Activated CD4-positive, CD25-positive, alpha-beta regulatory T cell treated with anti-CD3 and anti-CD28 coated beads, Interleukin-2, amount 50 U/mL, for 72 hours (primary cell): ENCODE results near the gene DSCAML1.

Experiments used
- DNase-seq: peaks from one replicate; pipeline ENCODE4 v3.0.0; 2021

DSCAML1 gene

DNA sequence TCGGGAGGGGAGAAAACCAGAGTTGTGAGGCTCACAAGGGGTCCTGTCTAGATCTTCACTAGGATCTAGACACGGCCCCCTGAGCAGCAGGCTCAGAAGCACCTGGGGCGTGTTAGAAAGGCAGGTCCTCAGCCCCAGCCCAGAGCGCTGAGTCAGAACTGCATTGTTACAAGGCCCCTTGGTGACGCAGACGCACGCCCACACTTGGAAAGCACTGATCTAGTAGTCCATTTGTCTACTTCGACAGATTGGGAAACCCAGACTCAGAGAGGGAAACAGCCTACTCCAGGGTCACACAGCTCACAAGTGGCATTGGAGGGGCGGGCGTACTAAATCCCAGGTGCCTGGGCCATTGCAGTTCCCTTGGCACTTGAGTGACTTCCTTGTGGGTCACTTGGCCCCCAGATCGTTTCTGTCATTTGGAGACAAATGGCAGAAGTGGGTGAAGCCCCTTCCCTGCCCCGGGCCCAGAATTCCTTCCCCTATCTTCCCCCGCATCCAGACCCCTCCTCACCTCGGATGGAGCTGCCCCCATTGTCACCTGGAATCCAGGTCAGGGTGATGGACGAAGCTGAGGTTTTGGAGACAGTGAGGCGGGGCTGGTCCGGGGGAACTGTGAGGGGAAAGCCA lies 358.5 kb downstream of the DSCAML1 start:
- DNase-seq, result no peak

DNA sequence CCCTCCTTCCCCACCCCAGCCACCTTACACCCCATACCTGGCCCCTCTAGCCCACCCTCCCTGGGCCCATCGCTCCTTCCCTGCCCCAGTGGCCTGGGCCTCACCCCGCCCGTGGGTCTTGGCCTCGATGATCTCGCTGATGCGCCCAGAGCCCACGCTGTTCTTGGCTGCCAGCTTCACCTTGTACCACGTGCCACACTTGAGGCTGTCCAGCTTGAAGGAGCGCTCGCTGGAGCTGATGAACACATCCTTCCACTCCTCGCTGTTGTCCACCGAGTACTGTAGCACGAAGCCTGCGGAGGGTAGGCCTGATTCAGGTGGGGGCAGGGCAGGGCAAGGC lies 359.3 kb downstream of the DSCAML1 start:
- DNase-seq, result no peak

DNA sequence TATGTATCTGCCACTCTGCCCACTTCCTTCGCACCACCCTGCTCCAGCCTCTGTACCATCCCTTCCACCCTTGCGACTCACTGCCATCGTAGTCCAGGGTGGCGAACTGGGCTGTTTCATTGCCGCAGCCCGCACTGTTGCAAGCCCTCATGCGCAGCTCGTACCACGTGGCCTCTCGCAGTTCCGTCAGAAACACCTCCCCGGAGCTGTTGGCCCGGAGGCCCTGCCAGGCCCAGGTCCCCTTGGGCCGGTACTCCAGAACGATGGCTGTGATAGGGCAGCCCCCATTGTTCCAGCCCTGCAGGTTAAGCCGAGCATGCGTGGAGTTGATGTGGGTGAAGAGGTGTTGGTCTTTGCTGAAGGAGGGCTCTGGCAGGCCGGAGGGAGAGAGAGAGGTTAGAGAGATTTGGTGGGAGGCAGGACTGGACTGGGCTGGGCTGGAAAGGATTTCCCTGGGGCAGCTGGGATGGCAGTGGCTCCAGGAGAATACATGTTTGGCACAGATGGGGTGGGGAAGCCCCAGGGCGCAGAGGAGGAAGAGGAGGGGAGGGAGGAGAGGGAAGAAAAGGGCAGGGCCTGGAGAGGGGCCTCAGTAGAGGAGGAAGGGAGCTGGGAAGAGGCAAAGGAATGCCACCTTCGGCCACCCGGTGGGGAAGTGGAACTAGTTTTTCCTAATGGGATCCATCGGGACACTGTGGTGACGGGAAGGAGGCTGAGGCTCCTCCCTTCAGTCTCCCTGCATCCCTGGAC lies 359.8 kb downstream of the DSCAML1 start:
- no peak for DNase-seq

DNA sequence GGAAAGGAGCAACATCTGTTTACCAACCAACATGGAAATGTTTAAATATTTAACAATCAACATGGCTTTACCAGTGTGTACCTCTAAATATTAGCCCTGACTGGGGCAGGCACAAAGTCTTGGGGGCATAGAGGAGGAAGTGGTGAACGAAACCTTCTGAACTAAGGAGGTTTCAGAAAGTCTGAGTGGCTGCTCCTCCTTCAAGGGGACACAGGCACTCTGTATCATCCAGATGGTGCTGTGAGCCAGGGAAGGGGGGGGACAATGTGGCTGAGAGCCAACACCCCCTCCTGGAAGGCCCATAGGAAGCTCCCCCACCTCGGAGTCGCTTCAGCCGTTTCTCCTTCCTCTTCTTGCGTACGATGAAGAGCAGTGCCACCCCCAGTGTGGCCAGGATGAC lies 361.7 kb downstream of the DSCAML1 start:
- DNase-seq, result no peak

DNA sequence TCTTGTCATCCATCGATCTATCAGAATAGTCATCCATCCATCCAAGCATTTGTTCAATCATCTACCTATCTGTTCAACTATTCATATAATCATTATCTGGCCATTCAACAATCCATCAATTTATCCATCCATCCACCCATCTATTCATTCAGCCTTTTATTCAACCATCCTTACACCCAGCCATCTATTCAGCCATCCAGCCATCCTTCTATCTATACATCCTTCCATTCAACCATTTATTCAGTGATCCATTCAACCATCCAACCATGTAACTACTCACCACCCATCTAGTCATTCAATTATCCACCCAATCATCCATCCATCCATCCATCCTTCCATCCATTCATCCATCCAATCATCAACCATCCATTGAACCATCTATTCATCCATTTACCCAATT lies 362.5 kb downstream of the DSCAML1 start:
- no peak for DNase-seq

DNA sequence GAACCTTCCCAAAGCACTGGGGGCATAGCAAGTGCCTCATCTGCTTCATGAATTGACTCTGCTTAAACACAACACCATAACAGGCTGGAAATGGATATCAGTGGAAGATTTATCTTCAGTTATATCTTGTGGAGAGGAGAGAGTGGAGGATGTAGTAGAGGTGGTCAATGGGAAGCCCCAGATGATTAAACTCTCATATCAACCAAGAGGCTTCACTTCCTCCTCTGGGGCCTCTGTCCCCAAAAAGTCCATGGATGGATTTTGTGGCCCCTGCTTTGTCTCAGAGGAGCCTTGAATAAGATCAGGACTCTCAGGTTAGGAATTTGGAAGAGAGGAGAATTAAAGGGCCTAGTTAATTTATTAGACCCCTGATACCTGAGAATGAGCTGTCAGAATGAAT lies 363.3 kb downstream of the DSCAML1 start:
- no peak for DNase-seq

DNA sequence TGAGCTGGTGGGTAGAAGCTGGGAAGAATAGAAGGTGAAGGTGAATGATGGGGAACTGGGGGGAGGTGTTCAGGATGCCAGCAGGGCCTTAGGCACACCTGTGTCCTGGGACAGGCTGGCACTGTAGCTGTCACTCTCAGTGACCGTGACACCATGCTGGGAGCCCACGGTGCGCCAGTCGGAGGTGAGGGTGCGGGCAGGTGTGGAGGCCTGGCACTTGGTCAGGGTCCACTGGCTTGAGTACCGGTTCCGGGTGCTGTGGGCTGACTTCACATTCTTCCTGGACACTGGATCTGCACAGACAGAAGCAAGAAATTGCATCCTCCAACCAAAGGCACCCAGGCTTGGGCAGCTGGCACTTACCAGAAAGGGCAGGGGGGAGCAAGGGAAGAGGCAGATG lies 365.6 kb downstream of the DSCAML1 start:
- no peak for DNase-seq

DNA sequence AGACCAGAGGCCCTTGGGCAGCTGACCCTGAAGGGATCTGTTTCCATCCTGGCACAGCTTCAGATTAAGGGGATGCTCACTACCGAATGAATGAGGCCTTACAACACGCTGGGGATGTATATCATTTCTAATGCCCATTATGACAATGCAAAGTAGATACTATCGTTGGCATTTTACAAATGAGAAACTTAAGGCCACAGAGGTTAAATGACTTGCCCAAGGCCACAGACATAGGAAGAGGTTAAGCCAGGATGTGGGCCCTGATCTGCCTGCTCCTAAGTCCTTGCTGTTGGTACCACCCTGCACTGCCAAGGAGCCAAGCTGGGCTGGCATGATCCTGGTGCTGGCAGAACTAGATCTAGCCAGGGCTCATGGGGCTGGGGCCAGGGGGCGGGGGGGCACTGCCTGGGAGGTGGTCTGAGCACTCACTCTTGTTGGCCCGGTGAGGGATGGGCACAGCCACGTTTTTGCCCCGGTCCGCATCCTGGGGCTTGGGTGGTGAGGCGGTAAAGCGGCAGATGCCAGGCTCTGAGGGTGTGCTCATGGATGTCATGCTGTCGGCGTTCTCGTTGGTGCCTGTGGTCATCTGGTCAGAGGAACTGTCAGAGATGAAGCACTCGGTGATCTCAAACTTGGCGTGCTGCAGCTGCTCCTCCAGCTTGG lies 366.6 kb downstream of the DSCAML1 start:
- no peak for DNase-seq

DNA sequence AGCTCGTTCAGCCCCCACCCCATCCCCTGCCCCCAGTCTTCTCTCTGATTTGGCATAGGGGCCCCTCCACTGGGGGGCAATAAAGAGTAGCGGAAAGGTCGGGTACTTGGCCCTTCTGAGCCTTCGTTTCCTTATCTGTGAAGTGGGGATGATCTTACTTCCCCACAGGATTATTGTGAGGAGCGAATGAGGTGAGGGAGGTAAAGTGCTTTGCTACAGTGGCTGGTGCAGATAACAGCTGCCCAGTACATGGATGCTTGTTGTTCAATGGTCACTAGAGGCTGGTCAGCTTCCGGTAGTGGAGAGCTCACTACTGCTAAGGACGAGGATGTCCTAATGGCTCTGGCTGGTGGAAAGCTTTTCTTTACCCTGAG lies 368.2 kb downstream of the DSCAML1 start:
- DNase-seq, result no peak

DNA sequence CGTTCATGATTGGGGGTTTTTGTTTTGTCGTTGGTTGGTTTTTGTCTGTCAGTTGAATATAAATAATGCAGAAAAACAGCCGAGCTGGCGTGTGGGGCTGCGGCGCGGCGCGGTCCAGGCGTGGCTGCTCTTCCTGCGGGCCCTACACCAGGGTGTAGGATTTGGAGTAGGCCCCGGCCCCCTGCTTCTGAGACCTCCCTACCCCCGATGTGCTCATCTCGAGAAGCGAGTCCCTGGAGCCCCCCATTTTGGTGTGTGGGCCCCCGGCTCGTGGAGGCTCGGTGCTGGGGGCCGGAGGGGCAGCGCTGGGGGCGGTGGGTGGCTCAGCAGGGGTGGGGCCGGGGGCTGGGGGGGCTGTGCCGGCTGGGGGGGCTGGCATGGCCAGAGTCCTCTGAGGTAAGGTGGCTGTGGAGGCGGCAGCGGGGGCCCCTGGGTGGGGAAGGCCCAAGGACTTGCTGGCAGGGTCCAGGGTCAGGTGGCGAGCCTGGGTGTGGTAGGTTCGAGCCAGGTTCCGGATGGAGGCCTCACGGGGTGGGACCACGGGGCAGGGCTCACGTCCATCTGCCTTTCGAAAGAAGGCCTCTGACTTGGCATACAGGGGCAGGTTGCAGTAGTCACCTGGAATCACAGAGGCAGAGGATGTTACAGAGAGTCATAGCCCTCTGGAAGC lies 368.7 kb downstream of the DSCAML1 start:
- DNase-seq, result no peak

DNA sequence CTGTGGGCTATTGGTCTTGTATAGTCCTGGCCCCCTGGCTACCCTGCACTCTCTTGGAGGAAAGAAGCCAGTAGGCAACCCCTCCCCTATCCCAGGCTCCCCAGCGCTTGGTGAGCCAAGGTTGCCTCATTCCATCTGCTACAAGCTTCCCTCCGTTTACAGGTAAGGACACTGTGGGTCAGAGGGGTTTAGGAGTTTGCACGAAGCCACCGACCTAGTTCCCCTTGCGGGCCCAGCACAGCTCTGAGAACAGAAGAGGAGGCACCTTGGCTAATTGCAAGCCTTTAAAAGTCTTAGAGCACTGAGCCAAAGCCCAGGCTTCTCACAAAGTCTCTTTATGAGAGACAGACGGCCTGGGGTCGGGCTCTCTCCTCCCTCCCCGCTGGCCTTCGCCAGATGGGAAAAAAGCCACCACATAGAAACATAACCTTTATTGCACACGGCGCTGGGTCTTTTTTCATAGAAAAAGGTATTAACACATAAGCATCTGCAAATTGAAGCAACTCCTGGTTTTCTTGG lies 369.6 kb downstream of the DSCAML1 start:
- no peak for DNase-seq

DNA sequence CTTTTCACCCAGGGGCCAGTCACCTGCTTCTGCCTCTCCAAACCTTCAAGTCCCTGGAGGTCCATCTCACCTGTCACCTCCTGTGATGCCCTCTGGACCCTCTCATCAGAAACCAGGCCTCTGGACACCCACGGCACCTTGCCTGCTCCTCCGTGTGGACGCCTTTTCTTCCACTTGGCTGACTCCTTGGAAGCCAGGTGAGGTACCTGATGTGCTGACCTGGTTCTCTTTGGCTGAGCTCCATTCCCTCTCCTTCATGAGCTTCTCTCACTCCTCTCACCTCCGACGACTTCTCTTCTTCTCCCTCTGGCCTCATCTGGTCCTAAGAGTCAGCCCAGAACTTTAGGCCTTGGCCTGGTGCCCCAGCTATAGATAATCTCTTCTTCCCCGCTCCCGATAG lies 370.1 kb downstream of the DSCAML1 start:
- DNase-seq, result no peak

DNA sequence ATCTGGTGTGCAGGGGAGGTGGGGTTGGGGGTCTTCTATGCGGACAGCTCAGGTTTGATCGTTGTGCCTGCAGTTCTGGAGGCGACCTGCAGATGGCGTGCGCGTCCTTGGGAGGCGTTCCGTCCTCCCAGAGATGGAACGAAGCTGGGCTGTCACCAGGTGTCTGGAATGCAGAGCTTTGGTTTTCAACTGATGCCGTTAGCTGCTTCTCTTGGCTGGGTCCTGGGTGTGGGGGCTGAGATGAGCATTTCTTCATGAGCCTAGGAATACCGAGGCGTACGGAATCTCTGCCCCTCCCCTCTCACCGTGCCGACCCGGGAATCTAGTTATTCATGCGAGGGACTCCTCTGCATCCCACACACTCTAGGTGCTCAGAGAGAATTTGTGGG lies 370.7 kb downstream of the DSCAML1 start:
- DNase-seq, result peak; percentile 80

DNA sequence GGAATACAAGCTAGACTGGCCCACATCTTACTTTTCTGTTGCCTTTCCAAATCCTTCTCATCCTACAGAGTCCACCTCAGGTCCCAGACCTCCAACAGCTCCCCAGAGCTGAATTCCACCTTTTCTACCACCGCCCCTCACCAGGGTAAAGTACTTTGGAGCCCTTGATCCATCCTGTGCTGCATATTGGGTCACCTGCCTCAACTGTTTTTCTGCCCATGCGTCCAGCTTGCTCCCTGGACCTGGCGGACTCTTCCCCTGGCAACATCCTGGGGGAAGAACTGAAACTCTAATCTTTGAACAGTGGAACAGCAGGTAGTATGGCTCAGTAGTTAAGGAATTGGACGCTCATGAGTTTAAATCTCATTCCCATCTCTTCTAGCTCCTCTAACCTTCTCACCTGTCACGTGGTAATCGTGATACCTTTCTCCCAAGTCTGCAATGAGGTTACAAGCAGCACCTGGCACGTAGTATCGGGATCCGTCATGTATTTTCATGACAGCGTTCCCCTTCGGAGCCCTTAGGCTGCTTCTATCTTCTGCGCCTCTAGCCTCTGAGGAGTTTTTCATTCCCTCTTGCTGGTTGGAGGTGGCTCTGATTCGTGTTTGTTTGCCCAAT lies 371.2 kb downstream of the DSCAML1 start:
- no peak for DNase-seq

DNA sequence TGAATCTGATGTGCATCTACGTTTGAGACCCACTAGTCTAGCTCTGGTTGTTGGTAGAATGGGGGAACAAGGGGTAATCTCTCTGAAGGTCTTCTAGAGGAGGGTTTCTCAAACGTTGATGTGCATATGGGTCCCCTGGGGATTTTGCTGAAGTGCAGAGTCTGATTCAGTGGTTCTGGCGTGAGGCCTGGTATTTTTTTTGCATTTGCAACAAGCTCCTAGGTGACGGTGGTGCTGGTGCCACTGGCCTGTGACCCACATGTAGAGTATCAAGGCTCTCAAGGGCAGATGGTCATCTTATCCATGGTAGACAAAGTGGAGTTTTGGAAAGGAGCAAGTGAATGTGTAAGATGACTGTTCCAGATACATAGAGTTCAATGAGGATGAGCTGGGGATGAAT lies 372.2 kb downstream of the DSCAML1 start:
- DNase-seq, result no peak

DNA sequence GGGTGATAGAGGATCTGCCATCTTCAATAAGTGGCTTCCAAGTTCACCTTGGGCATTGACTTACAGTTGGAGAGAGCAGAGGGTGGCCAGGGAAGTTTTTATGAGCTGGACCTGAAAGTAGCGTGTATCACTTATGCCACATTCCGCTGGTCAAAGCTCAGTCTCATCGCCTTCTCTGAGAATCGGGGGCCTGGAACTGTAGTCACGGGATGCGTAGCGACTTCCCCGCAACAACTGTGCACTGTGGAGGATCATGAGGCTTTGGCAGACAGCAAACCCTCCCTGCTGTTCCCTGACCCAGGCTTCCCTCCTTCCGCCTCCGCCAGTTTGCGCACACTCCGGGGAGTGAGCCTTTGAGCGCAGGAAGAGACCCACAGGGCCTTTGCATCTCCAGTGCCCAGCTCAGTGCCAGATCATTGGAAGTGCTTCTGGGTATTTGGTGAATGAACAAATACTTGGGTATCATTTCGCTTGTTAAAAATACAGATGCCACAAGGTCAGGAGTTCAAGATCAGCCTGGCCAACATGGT lies 373.9 kb downstream of the DSCAML1 start:
- DNase-seq, result no peak

DNA sequence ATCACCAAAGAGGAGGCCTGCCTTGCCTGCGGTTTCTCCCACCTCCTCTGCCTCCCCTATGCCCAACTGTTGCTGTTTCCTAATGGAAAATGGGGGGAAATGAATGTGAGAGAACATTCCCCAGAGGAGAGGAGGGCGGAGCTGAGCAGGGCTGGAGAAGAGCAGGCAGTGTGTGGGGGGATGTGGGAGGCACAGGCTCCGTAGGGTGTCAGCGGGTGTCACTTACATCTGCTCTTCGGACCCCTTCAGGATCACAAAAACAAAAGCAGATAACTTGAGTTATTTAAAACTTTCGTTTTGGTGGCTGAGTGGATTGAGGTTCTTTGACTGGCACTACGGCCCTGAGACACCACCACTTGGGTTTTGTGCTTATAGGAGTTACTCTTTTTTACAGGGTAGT lies 375.5 kb downstream of the DSCAML1 start:
- DNase-seq, result no peak

DNA sequence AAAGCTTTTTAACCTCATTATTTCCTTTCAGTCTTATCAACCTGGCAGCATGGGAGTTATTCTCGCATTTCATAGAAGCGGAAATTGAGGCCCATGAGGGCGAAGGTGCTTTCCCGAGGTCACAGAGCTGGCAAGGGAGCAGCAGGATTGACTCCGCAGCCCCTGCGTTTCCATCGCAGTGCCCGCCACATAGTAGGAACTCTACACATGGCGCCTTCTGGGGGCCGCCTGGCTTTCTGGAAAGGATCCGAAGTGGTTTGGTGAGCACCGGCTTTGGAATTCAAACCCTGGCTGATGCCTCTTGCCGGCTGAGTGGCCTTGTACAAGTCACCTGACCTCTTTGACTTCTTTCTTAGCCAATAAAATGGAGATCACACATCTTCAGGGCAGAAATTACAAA lies 376.0 kb downstream of the DSCAML1 start:
- DNase-seq, result no peak

DNA sequence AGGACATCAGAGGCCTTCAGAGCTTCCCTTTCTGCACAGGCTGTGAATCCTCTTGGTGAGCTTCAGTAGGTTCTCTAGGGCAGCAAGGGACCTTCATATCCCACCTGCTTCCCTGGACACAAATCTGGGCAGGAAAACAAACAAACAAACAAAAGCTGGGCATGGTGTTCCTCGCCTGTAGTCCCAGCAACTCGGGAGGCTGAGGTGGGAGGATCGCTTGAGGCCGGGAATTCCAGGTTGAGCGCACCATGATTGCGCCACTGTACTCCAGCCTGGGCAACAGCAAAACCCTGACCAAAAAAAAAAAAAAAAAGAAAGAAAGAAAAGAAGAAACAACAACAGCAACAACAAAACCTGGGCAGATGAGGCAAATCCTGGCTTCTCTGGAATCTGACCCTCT lies 376.4 kb downstream of the DSCAML1 start:
- DNase-seq, result no peak

DNA sequence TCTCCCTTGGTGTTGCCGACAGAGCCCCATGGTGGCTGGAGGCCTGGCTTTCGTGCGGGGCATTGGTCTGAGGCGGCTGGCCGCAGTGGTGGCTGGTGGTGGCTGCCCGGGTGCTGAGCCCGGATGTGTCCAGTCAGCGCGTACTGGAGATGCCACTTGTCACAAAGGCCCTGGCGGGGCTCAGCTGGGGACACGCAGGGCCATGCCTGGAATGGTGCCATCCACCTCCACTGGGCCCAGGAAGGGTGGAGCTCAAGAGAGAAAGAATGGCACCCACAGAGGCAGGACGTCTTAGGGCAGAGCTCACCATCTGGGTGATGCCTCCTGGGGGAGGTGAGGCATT lies 376.9 kb downstream of the DSCAML1 start:
- no peak for DNase-seq

DNA sequence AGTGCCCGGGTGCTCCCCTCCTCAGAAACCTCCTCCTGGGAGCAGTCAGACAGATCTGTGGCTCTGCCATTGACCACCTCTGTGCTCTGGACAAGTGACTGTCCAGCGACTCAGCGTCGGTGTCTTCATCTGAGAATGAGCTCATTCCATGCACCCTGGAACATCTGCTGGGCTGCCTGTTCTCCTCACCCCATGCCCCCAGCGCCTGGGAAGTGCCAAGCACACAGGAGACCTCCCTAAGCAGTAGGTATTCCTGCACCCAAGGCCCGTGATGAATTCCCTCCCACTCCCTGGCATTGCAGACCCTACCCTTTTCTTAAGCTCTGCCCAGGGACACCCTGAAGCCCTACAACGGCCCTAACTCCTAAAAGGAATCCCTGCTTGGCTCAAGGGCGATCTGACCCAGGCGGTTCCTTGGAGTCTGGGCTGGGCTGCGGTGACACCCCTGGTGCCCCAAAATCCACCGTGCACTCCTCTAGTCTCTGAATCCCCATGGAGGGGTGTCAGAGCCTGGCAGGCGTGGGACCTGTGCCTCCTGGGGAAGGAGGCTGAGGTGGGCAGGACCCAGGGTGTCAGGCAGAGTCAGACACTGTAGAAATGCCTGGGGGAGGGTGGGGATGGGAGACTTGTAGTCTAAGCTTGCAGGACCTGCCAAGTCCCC lies 377.4 kb downstream of the DSCAML1 start:
- DNase-seq, result no peak

DNA sequence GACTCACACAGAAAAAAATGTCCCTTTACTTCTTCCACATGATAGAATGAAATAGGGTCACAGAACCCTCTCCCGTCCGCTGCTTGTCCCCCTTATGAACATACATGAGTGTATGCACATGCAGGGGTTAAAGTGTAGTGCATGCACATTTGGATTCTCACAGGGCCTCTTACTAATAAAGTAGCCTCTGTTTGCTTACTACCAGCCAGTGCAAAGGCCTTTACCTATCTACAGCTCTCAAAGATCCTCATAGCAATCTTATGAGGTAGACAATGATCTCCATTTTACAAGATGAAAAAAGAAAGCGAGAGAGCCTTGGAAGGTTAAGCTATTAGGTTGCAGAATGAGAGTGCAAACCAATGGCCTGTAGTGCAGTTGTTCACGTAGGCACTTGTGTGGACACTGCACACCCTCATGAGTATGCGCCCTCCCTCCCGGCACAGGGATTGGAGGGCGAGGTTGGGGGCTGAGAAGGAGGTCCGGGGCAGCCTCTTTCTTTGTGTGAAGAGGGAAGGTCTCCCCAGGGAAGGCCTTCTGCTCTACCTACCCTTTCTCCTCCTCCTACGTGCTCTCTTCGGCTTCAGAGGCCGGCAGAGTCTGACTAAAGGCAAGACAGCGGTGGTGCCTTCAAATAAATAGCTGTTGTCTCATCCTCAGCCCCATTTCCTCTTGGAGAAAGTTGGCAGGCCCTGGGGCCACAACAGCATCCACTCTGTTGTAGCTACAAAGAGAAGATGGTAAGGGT lies 378.1 kb downstream of the DSCAML1 start:
- no peak for DNase-seq
